Esophagus muscularis mucosa (tissue), 4 donors: Measurements from ENCODE around the gene HAUS2.

Experiments
- CTCF ChIP-seq, 3 experiments: fragments of 200-600 bp in 2 of 3; fragments of 450-650 bp in 1 of 3; sonication (generic) in 2 of 3; IDR thresholded peaks; one replicate each; pipeline ENCODE4 v1.5.1; 2017 to 2019; ENCODE audit warnings: antibody characterized with exemption in 3 of 3, mild to moderate bottlenecking in 2 of 3, moderate library complexity in 1 of 3
- EP300 ChIP-seq: sonication (generic); formaldehyde crosslinking; IDR thresholded peaks from one replicate; pipeline ENCODE4 v1.6.1; 2017; ENCODE audit warnings: antibody characterized with exemption
- POLR2A ChIP-seq: fragments of 450-650 bp; IDR thresholded peaks from one replicate; pipeline ENCODE4 v1.6.1; 2017; ENCODE audit warnings: antibody characterized with exemption, moderate library complexity, mild to moderate bottlenecking, low read depth
- POLR2AphosphoS5 ChIP-seq, 2 donors: sonication (generic); formaldehyde crosslinking; IDR thresholded peaks; one replicate each; pipeline ENCODE4 v1.6.1; 2017; ENCODE audit warnings: antibody characterized with exemption in 2 of 2

- TF ChIP-seq CTCF (IDR thresholded peaks at IDR 0.05) (no peak), POLR2AphosphoS5 (IDR thresholded peaks at IDR 0.05) (no peak), POLR2A (no peak), EP300 (no peak)
Observed at GRCh38 chr15:42558739-42559138, 10.1 kb downstream of the HAUS2 start.
